CD4-positive, alpha-beta T cell (primary cell): ENCODE measurements around the gene RPL32. TPM values are rescaled to one million over a fixed set of nuclear protein-coding genes. Genes with fewer than 3 reads are reported as not detected.

Experiments used
- ATAC-seq: fragments of 200-7000 bp; cut with Tn5 transposase; one replicate; pipeline ENCODE4 v1.10.0; 2022; ENCODE audit warnings: mild to moderate bottlenecking; ENCODE audit not compliant: poor library complexity
- CTCF ChIA-PET: fragments of 350-600 bp; sonication (Branson Sonifier 250); formaldehyde crosslinking; loops from one replicate; lab custom pipeline; 2021; ENCODE audit warnings: antibody characterized with exemption, inconsistent platforms; lab: Charles Lee
- POLR2A ChIA-PET: fragments of 350-600 bp; sonication (Branson Sonifier 250); formaldehyde crosslinking; loops from one replicate; lab custom pipeline; 2021; ENCODE audit warnings: antibody characterized with exemption, inconsistent platforms; lab: Charles Lee
- DNase-seq, 14 experiments: peaks; one replicate each; pipeline ENCODE4 v3.0.0-alpha.2; 2013 to 2020; ENCODE audit warnings: mixed read lengths in 2 of 14
- H3K27ac ChIP-seq, 2 donors: one replicate each; pipeline versions ENCODE4 v1.5.1 to v1.7.0; 2013; ENCODE audit warnings: low read length in 2 of 2, low read depth in 1 of 2, mild to moderate bottlenecking in 1 of 2
- H3K27me3 ChIP-seq, 2 experiments: 1 replicate in 1 of 2; 2 replicates in 1 of 2; pipeline versions ENCODE4 v1.6.1 to v1.7.0; 2013; ENCODE audit warnings: low read length in 2 of 2, control low read depth in 1 of 2, mild to moderate bottlenecking in 1 of 2, moderate library complexity in 1 of 2; ENCODE audit not compliant: insufficient read depth in 2 of 2, control insufficient read depth in 1 of 2
- H3K36me3 ChIP-seq: one replicate; pipeline ENCODE4 v1.6.1; 2013; ENCODE audit warnings: low read length, control low read depth; ENCODE audit not compliant: insufficient read depth
- H3K4me1 ChIP-seq: one replicate; pipeline ENCODE4 v1.6.1; 2013; ENCODE audit warnings: low read length, control low read depth; ENCODE audit not compliant: insufficient read depth
- H3K4me3 ChIP-seq: one replicate; pipeline ENCODE4 v1.5.1; 2013; ENCODE audit warnings: mild to moderate bottlenecking, low read length, moderate library complexity
- H3K9me3 ChIP-seq, 2 experiments: 1 replicate in 1 of 2; 2 replicates in 1 of 2; pipeline versions ENCODE4 v1.6.1 to v1.7.0; 2013; ENCODE audit warnings: low read length in 2 of 2, mild to moderate bottlenecking in 2 of 2, control low read depth in 1 of 2, moderate library complexity in 1 of 2; ENCODE audit not compliant: control insufficient read depth in 1 of 2, insufficient read depth in 1 of 2
- H3K27ac Mint-ChIP-seq: one replicate; pipeline ENCODE4 v1.8.0; 2020; ENCODE audit warnings: mixed read lengths
- H3K27me3 Mint-ChIP-seq: one replicate; pipeline ENCODE4 v1.8.0; 2021; ENCODE audit warnings: mixed read lengths
- H3K36me3 Mint-ChIP-seq: one replicate; pipeline ENCODE4 v1.8.0; 2021; ENCODE audit warnings: low read depth, mixed read lengths
- H3K4me1 Mint-ChIP-seq: one replicate; pipeline ENCODE4 v1.8.0; 2021; ENCODE audit warnings: low read depth, mixed read lengths
- H3K4me3 Mint-ChIP-seq: one replicate; pipeline ENCODE4 v1.8.0; 2020; ENCODE audit warnings: mild to moderate bottlenecking, mixed read lengths
- H3K9me3 Mint-ChIP-seq: one replicate; pipeline ENCODE4 v1.8.0; 2020; ENCODE audit warnings: mixed read lengths
- CTCF ChIP-seq: fragments of 200-600 bp; IDR thresholded peaks from one replicate; pipeline ENCODE4 v1.8.0; 2022; ENCODE audit warnings: antibody characterized with exemption, mild to moderate bottlenecking
- intact Hi-C, 2 experiments: fragments of 100-400 bp; cut with DNase I in 1 of 2; cut with micrococcal nuclease in 1 of 2; formaldehyde crosslinking; loops; one replicate each; pipeline versions ENCODE4 v1.15.1 to v1.9.0; 2023 to 2025; cut with DNase I, micrococcal nuclease
- total RNA-seq, 174 experiments: library from RNA in 2 of 174; stranded (reverse) in 2 of 174; gene quantifications; one replicate each; pipeline ENCODE4 v1.2.3 and lab custom pipeline; 2021 to 2026

RPL32 gene
- total RNA-seq, 2 experiments from 2014 or later: 4,308 to 4,667 TPM

DNA sequence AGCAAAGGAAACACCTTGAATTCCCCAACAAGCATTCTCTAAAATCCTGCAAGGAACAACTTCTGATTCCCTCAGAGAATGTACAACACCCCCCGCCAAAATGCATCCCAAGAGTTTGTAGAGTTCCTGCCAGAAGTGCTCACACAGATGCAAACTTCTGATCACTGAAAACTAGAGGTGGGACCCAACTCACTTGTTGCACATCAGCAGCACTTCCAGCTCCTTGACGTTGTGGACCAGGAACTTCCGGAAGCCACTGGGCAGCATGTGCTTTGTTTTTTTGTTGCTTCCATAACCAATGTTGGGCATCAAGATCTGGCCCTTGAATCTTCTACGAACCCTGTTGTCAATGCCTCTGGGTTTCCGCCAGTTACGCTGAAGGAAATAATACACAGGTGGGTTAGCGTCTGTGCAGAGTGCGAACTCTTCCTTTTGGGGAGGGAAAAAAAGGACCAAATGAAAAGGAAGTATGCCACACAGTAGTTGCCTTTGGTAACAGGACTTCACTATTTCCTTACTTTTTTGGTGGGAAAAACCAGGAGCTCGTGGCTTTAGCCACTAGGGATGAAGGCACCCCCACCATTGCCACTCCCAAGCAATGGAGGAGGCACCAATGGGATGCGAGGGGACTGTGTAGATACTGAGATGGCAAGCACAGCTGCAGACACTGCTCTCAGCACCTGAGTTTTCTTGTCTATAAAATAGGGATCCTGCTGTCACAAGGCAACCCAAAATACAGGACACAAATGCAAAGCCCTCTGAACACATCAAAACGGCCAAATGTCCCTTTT lies 2.0 kb downstream of the RPL32 start:
- H3K27me3 Mint-ChIP-seq: no peaks in the 10 kb centered on the region
- no peak for TF ChIP-seq CTCF
- H3K36me3 ChIP-seq: peaks cover 55% of the 10 kb centered on the region
- ATAC-seq (no peak), DNase-seq (no peak)
- peak overlapping the region; percentile 86 for H3K4me3 ChIP-seq
- no peaks in the 10 kb centered on the region for H3K27me3 ChIP-seq
- no peaks in the 10 kb centered on the region for H3K9me3 Mint-ChIP-seq
- peak overlapping the region; percentile 99 for H3K27ac Mint-ChIP-seq
- peaks cover 55% of the 10 kb centered on the region for H3K4me1 Mint-ChIP-seq
- H3K9me3 ChIP-seq: no peaks in the 10 kb centered on the region
- H3K4me1 ChIP-seq: peaks cover 39% of the 10 kb centered on the region
- peak overlapping the region in 1 of 2 donors; percentile 9 for H3K27ac ChIP-seq
- peak overlapping the region; percentile 93 for H3K4me3 Mint-ChIP-seq
- H3K36me3 Mint-ChIP-seq: peaks cover 74% of the 10 kb centered on the region
- intact Hi-C loops: loop anchor here in 1 of 2 experiments (10.0 kb wide), 1 partner anchor 285 kb away; the partner anchor contains the start of gene MKRN2
- ChIA-PET POLR2A (interaction anchor here (2.9 kb wide), 1 partner anchor 9 kb away, joined by 12 read pairs; no protein-coding TSS in a partner anchor), CTCF (interaction anchor here (3.4 kb wide), 1 partner anchor 30 kb away, joined by 29 read pairs; no protein-coding TSS in a partner anchor)

GRCh38 chr3:12838179-12838965 lies 3.0 kb downstream of the RPL32 start:
- Histone ChIP-seq H3K27ac (no peak overlapping the region), H3K4me1 (peaks cover 39% of the 10 kb centered on the region), H3K36me3 (peaks cover 65% of the 10 kb centered on the region), H3K9me3 (no peaks in the 10 kb centered on the region), H3K4me3 (no peak overlapping the region), H3K27me3 (no peaks in the 10 kb centered on the region)
- intact Hi-C loops: loop anchor here in 1 of 2 experiments (10.0 kb wide), 1 partner anchor 284 kb away; the partner anchor contains the start of gene MKRN2
- Mint-ChIP-seq H3K36me3 (peaks cover 84% of the 10 kb centered on the region), H3K9me3 (no peaks in the 10 kb centered on the region), H3K27ac (peak overlapping the region; percentile 99), H3K27me3 (no peaks in the 10 kb centered on the region), H3K4me3 (peak overlapping the region; percentile 93), H3K4me1 (peaks cover 55% of the 10 kb centered on the region)
- ATAC-seq (no peak), DNase-seq (no peak)
- ChIA-PET POLR2A (no interaction called here), CTCF (no interaction called here)
- no peak for TF ChIP-seq CTCF

GRCh38 chr3:12837295-12837986 lies 3.9 kb downstream of the RPL32 start:
- no peak overlapping the region for H3K4me3 Mint-ChIP-seq
- Histone ChIP-seq H3K4me1 (peaks cover 39% of the 10 kb centered on the region), H3K27ac (no peak overlapping the region), H3K4me3 (no peak overlapping the region), H3K27me3 (no peaks in the 10 kb centered on the region), H3K36me3 (peaks cover 71% of the 10 kb centered on the region), H3K9me3 (no peaks in the 10 kb centered on the region)
- no peak overlapping the region for H3K27ac Mint-ChIP-seq
- no peaks in the 10 kb centered on the region for H3K9me3 Mint-ChIP-seq
- peaks cover 92% of the 10 kb centered on the region for H3K36me3 Mint-ChIP-seq
- intact Hi-C loops: loop anchor here in 1 of 2 experiments (10.0 kb wide), 1 partner anchor 283 kb away; the partner anchor contains the start of gene MKRN2
- ChIA-PET CTCF (interaction anchor here (1.0 kb wide), 1 partner anchor 55 kb away, joined by 3 read pairs; no protein-coding TSS in a partner anchor), POLR2A (interaction anchor here (0.7 kb wide), 1 partner anchor 1794 kb away, joined by 3 read pairs; no protein-coding TSS in a partner anchor)
- peaks cover 55% of the 10 kb centered on the region for H3K4me1 Mint-ChIP-seq
- ATAC-seq (no peak), DNase-seq (no peak)
- TF ChIP-seq CTCF: no peak
- H3K27me3 Mint-ChIP-seq: no peaks in the 10 kb centered on the region
